ENCODE measurements around the gene RNU6-1. TPM values are rescaled to one million over a fixed set of nuclear protein-coding genes. Genes with fewer than 3 reads are reported as not detected.

The RNU6-1 gene
- total RNA-seq, 1 experiment from 2014 or later: not detected

- DNase-seq: no peak
- no peak for TF ChIP-seq CTCF (IDR thresholded peaks at IDR 0.05; ENCODE audit: insufficient read depth in 1 of 2, low read depth in 1 of 2, low read length in 1 of 2, severe bottlenecking in 1 of 2, unreplicated experiment in 1 of 2)
- Histone ChIP-seq H3K9me3 (no peaks in the 10 kb centered on the region), H3K4me1 (peaks cover 21% of the 10 kb centered on the region), H3K27me3 (replicated peaks; ENCODE audit: control insufficient read depth, insufficient read depth, low read length) (no peaks in the 10 kb centered on the region), H3K4me3 (ENCODE audit: low read depth, low read length) (no peak overlapping the region), H3K36me3 (ENCODE audit: control insufficient read depth, insufficient read depth, low read length) (no peaks in the 10 kb centered on the region)
- no peak overlapping the region for H3K4me3 Mint-ChIP-seq (ENCODE audit: unreplicated experiment)
- no peak overlapping the region for H3K27ac Mint-ChIP-seq (ENCODE audit: unreplicated experiment)
- no peaks in the 10 kb centered on the region for H3K9me3 Mint-ChIP-seq (ENCODE audit: unreplicated experiment)
- H3K27me3 Mint-ChIP-seq (ENCODE audit: insufficient read depth, unreplicated experiment): no peaks in the 10 kb centered on the region
- peaks cover 12% of the 10 kb centered on the region for H3K4me1 Mint-ChIP-seq (ENCODE audit: low read depth, unreplicated experiment)
- intact Hi-C loops (cut with micrococcal nuclease; ENCODE audit: unreplicated experiment): loop anchor here (10.0 kb wide), 1 partner anchor 805 kb away; no protein-coding TSS in a partner anchor
- ChIA-PET POLR2A (no interaction called here), CTCF (no interaction called here)
- H3K36me3 Mint-ChIP-seq (ENCODE audit: insufficient read depth, unreplicated experiment): no peaks in the 10 kb centered on the region
- no TSS peak for BruUV-seq (replicated peaks)
Measured at GRCh38 chr15:67849538-67849937, 9.7 kb upstream of the RNU6-1 start.

GRCh38 chr15:67845974-67846373, 6.1 kb upstream of the RNU6-1 start:
- Mint-ChIP-seq H3K36me3 (ENCODE audit: insufficient read depth, unreplicated experiment) (no peaks in the 10 kb centered on the region), H3K4me1 (ENCODE audit: low read depth, unreplicated experiment) (peaks cover 24% of the 10 kb centered on the region), H3K27ac (ENCODE audit: unreplicated experiment) (no peak overlapping the region), H3K9me3 (ENCODE audit: unreplicated experiment) (no peaks in the 10 kb centered on the region), H3K27me3 (ENCODE audit: insufficient read depth, unreplicated experiment) (no peaks in the 10 kb centered on the region), H3K4me3 (ENCODE audit: unreplicated experiment) (no peak overlapping the region)
- POLR2A ChIA-PET: interaction anchor here (0.5 kb wide), 1 partner anchor 38 kb away, joined by 3 read pairs; no protein-coding TSS in a partner anchor
- no TSS peak for BruUV-seq (replicated peaks)
- no peaks in the 10 kb centered on the region for H3K27me3 ChIP-seq (replicated peaks; ENCODE audit: control insufficient read depth, insufficient read depth, low read length)
- intact Hi-C loops (cut with micrococcal nuclease; ENCODE audit: unreplicated experiment): loop anchor here (10.0 kb wide), 1 partner anchor 801 kb away; no protein-coding TSS in a partner anchor
- no peak for DNase-seq
- CTCF ChIA-PET: no interaction called here
- TF ChIP-seq CTCF (IDR thresholded peaks at IDR 0.05; ENCODE audit: insufficient read depth in 1 of 2, low read depth in 1 of 2, low read length in 1 of 2, severe bottlenecking in 1 of 2, unreplicated experiment in 1 of 2): no peak
- H3K4me1 ChIP-seq: peaks cover 36% of the 10 kb centered on the region
- H3K9me3 ChIP-seq: no peaks in the 10 kb centered on the region
- no peak overlapping the region for H3K4me3 ChIP-seq (ENCODE audit: low read depth, low read length)
- no peaks in the 10 kb centered on the region for H3K36me3 ChIP-seq (ENCODE audit: control insufficient read depth, insufficient read depth, low read length)

- peaks cover 37% of the 10 kb centered on the region for H3K4me1 ChIP-seq
- H3K9me3 Mint-ChIP-seq (ENCODE audit: unreplicated experiment): no peaks in the 10 kb centered on the region
- no TSS peak for BruUV-seq (replicated peaks)
- no peaks in the 10 kb centered on the region for H3K9me3 ChIP-seq
- no peaks in the 10 kb centered on the region for H3K27me3 Mint-ChIP-seq (ENCODE audit: insufficient read depth, unreplicated experiment)
- POLR2A ChIA-PET: interaction anchor here (0.6 to 1.5 kb wide), 8 partner anchors 11 to 1205 kb away, joined by 3 to 5 read pairs (median 3); partner anchors contain the start of gene PIAS1
- no peak overlapping the region for H3K4me3 ChIP-seq (ENCODE audit: low read depth, low read length)
- peak overlapping the region; percentile 33 for H3K4me3 Mint-ChIP-seq (ENCODE audit: unreplicated experiment)
- CTCF ChIA-PET: interaction anchor here (1.0 kb wide), 1 partner anchor 118 kb away, joined by 4 read pairs; no protein-coding TSS in a partner anchor
- DNase-seq: peak; percentile 86 to 89
- peak overlapping the region; percentile 92 for H3K27ac Mint-ChIP-seq (ENCODE audit: unreplicated experiment)
- intact Hi-C loops (cut with micrococcal nuclease; ENCODE audit: unreplicated experiment): loop anchor here (1.0 to 10.0 kb wide), 2 partner anchors 73 to 799 kb away; no protein-coding TSS in a partner anchor
- no peaks in the 10 kb centered on the region for H3K27me3 ChIP-seq (replicated peaks; ENCODE audit: control insufficient read depth, insufficient read depth, low read length)
- TF ChIP-seq CTCF (IDR thresholded peaks at IDR 0.05; ENCODE audit: insufficient read depth in 1 of 2, low read depth in 1 of 2, low read length in 1 of 2, severe bottlenecking in 1 of 2, unreplicated experiment in 1 of 2): no peak
- no peaks in the 10 kb centered on the region for H3K36me3 ChIP-seq (ENCODE audit: control insufficient read depth, insufficient read depth, low read length)
- peaks cover 27% of the 10 kb centered on the region for H3K4me1 Mint-ChIP-seq (ENCODE audit: low read depth, unreplicated experiment)
- H3K36me3 Mint-ChIP-seq (ENCODE audit: insufficient read depth, unreplicated experiment): peaks cover 15% of the 10 kb centered on the region
Measured at GRCh38 chr15:67843571-67844387, 3.9 kb upstream of the RNU6-1 start.
